Measurements from ENCODE around the gene ISM1.

DNA sequence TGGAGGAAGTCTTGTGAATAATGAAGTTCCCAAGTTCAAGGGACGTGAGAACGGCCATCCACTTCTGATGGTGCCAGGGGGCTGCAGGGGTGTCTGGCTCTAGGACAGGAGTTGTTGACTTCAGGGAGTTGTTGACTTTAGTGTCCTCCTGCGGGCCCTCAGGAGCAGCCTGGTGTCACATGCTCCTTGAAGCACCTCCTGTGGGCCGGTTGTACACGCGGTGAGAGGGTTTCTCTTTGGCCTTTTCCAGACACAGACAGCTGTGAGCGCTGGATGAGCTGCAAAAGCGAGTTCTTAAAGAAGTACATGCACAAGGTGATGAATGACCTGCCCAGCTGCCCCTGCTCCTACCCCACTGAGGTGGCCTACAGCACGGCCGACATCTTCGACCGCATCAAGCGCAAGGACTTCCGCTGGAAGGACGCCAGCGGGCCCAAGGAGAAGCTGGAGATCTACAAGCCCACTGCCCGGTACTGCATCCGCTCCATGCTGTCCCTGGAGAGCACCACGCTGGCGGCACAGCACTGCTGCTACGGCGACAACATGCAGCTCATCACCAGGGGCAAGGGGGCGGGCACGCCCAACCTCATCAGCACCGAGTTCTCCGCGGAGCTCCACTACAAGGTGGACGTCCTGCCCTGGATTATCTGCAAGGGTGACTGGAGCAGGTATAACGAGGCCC is 77.8 kb downstream of the ISM1 start:
- TF ChIP-seq, protein P1, sequence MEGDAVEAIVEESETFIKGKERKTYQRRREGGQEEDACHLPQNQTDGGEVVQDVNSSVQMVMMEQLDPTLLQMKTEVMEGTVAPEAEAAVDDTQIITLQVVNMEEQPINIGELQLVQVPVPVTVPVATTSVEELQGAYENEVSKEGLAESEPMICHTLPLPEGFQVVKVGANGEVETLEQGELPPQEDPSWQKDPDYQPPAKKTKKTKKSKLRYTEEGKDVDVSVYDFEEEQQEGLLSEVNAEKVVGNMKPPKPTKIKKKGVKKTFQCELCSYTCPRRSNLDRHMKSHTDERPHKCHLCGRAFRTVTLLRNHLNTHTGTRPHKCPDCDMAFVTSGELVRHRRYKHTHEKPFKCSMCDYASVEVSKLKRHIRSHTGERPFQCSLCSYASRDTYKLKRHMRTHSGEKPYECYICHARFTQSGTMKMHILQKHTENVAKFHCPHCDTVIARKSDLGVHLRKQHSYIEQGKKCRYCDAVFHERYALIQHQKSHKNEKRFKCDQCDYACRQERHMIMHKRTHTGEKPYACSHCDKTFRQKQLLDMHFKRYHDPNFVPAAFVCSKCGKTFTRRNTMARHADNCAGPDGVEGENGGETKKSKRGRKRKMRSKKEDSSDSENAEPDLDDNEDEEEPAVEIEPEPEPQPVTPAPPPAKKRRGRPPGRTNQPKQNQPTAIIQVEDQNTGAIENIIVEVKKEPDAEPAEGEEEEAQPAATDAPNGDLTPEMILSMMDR (IDR thresholded peaks at IDR 0.05): no peak
- no peak for TF ChIP-seq EP300 (IDR thresholded peaks at IDR 0.05)
